ENCODE results near the gene FGFRL1.
"Not testable (repeated sequence)": the region's sequence is repeated elsewhere in the genome, so short reads cannot be mapped to it uniquely, and the experiment has no call there.

Gene FGFRL1

GRCh38 chr4:993111-994029, 18.1 kb upstream of the FGFRL1 start, which contains the start of gene SLC26A1:
Gene SLC26A1 (minus strand): TSS chr4:993404. CDS start chr4:991703, 1,701 bp downstream.
- DNase-seq: no peak

- DNase-seq: no peak
These were observed 16.0 kb upstream of the FGFRL1 start for GRCh38 chr4:995311-996026.

GRCh38 chr4:996030-996996, 15.1 kb upstream of the FGFRL1 start:
- no peak for DNase-seq

- DNase-seq: no peak
These were observed 14.4 kb upstream of the FGFRL1 start for GRCh38 chr4:996997-997374.

- no peak for DNase-seq
These were observed 13.9 kb upstream of the FGFRL1 start for GRCh38 chr4:997375-998071.

GRCh38 chr4:998096-998691, 13.2 kb upstream of the FGFRL1 start:
- DNase-seq: no peak

- not testable (repeated sequence) for DNase-seq
These were observed 12.1 kb upstream of the FGFRL1 start for GRCh38 chr4:999240-999863.

- DNase-seq: no peak
These were observed 11.5 kb upstream of the FGFRL1 start for GRCh38 chr4:999882-1000425.

- DNase-seq: no peak
These were observed 10.7 kb upstream of the FGFRL1 start for GRCh38 chr4:1000686-1001260.

GRCh38 chr4:1001561-1002130, 9.8 kb upstream of the FGFRL1 start:
- no peak for DNase-seq

- DNase-seq: no peak
These were observed 9.2 kb upstream of the FGFRL1 start for GRCh38 chr4:1002131-1002630.

GRCh38 chr4:1002631-1003251, 8.7 kb upstream of the FGFRL1 start:
- no peak for DNase-seq

- DNase-seq: no peak
These were observed 8.0 kb upstream of the FGFRL1 start for GRCh38 chr4:1003271-1004070.

- DNase-seq: no peak
These were observed 7.4 kb upstream of the FGFRL1 start for GRCh38 chr4:1004071-1004418.

GRCh38 chr4:1004557-1005485, 6.6 kb upstream of the FGFRL1 start:
- no peak for DNase-seq

- no peak for DNase-seq
These were observed 4.6 kb upstream of the FGFRL1 start for GRCh38 chr4:1006856-1007255.

GRCh38 chr4:1008840-1009541, 2.4 kb upstream of the FGFRL1 start:
- DNase-seq: peak in 1 of 2 experiments; percentile 11
